Glutamatergic neuron (in vitro differentiated cells): ENCODE data around the gene L3MBTL1. TPM values are rescaled to one million over a fixed set of nuclear protein-coding genes. Genes with fewer than 3 reads are reported as not detected.
A peak's percentile ranks its signal among the peaks of the same experiment; 100 is the strongest.

Experiments used
- DNase-seq: peaks from one replicate; pipeline ENCODE4 v3.0.0; 2022
- H3K27ac Mint-ChIP-seq: one replicate; pipeline ENCODE4 v1.8.0; 2020; ENCODE audit warnings: mild to moderate bottlenecking, mixed read lengths, inconsistent platforms; ENCODE audit not compliant: unreplicated experiment
- H3K27me3 Mint-ChIP-seq: one replicate; pipeline ENCODE4 v1.8.0; 2020; ENCODE audit warnings: mild to moderate bottlenecking, moderate library complexity, mixed read lengths, inconsistent platforms; ENCODE audit not compliant: unreplicated experiment
- H3K36me3 Mint-ChIP-seq: one replicate; pipeline ENCODE4 v1.8.0; 2020; ENCODE audit warnings: mild to moderate bottlenecking, mixed read lengths, inconsistent platforms; ENCODE audit not compliant: unreplicated experiment
- H3K4me1 Mint-ChIP-seq: one replicate; pipeline ENCODE4 v1.8.0; 2020; ENCODE audit warnings: mild to moderate bottlenecking, low read depth, mixed read lengths, inconsistent platforms; ENCODE audit not compliant: unreplicated experiment
- H3K4me3 Mint-ChIP-seq: one replicate; pipeline ENCODE4 v1.8.0; 2020; ENCODE audit warnings: mild to moderate bottlenecking, mixed read lengths, inconsistent platforms; ENCODE audit not compliant: unreplicated experiment
- H3K9me3 Mint-ChIP-seq: one replicate; pipeline ENCODE4 v1.8.0; 2020; ENCODE audit warnings: mild to moderate bottlenecking, moderate library complexity, mixed read lengths, inconsistent platforms; ENCODE audit not compliant: unreplicated experiment
- CTCF ChIP-seq: fragments of 200-600 bp; sonication (generic); IDR thresholded peaks from one replicate; pipeline ENCODE4 v1.5.0; 2021; ENCODE audit not compliant: partially characterized antibody, unreplicated experiment
- long read RNA-seq: library from polyadenylated mRNA; unstranded; transcript quantifications from one replicate; pipeline ENCODE4 v2.0.0, GENCODE V29; 2020; ENCODE audit not compliant: unreplicated experiment
- total RNA-seq: library from RNA; stranded (reverse); fragmentation: NEBNext Ultra II Directional; extraction: Animal tissue kit (Norgen Biotek cat#: 25700); gene quantifications from one replicate; pipeline ENCODE4 v1.2.1, GENCODE V29; 2021; ENCODE audit not compliant: unreplicated experiment

L3MBTL1 gene
- total RNA-seq, result 19.9 TPM
- long read RNA-seq, result 0 reads

GRCh38 chr20:43507150-43508080 lies at the start of gene L3MBTL1:
Gene L3MBTL1 (plus strand): TSS chr20:43507697. CDS start chr20:43513504, 5,807 bp downstream.
- peaks cover 13% of the 10 kb centered on the region for H3K27me3 Mint-ChIP-seq

GRCh38 chr20:43458422-43458924 lies 49.0 kb upstream of the L3MBTL1 start:
- DNase-seq, result no peak
- Mint-ChIP-seq H3K27ac (no peak overlapping the region), H3K9me3 (peaks cover 11% of the 10 kb centered on the region), H3K4me1 (peaks cover 2% of the 10 kb centered on the region), H3K36me3 (peaks cover 7% of the 10 kb centered on the region), H3K4me3 (peak overlapping the region; percentile 88), H3K27me3 (peaks cover 13% of the 10 kb centered on the region)
- TF ChIP-seq CTCF, result no peak

More at GRCh38 chr20:43507150-43508080, at the start of gene L3MBTL1:
- H3K27ac Mint-ChIP-seq, result no peak within 1 kb of the TSS
- H3K9me3 Mint-ChIP-seq, result peaks cover 2% of the 10 kb centered on the region
- H3K4me1 Mint-ChIP-seq, result no peaks in the 10 kb centered on the region
- no peaks in the 10 kb centered on the region for H3K36me3 Mint-ChIP-seq
- peak within 1 kb of the TSS; percentile 84 for H3K4me3 Mint-ChIP-seq
- TF ChIP-seq CTCF, result no peak
- DNase-seq, result peak; percentile 73

- Mint-ChIP-seq H3K4me3 (peak overlapping the region; percentile 88), H3K27me3 (peaks cover 10% of the 10 kb centered on the region), H3K4me1 (peaks cover 2% of the 10 kb centered on the region), H3K27ac (peak overlapping the region; percentile 6), H3K36me3 (peaks cover 7% of the 10 kb centered on the region), H3K9me3 (peaks cover 11% of the 10 kb centered on the region)
- TF ChIP-seq CTCF, result no peak
- DNase-seq, result no peak
Observed at GRCh38 chr20:43459022-43459942, 48.2 kb upstream of the L3MBTL1 start.

- H3K27ac Mint-ChIP-seq, result no peak overlapping the region
Observed at GRCh38 chr20:43460172-43460829, 47.2 kb upstream of the L3MBTL1 start.

More at GRCh38 chr20:43460172-43460829, 47.2 kb upstream of the L3MBTL1 start:
- Mint-ChIP-seq H3K4me3 (peak overlapping the region; percentile 14), H3K4me1 (peaks cover 2% of the 10 kb centered on the region), H3K27me3 (peaks cover 9% of the 10 kb centered on the region), H3K36me3 (peaks cover 7% of the 10 kb centered on the region), H3K9me3 (peaks cover 11% of the 10 kb centered on the region)
- TF ChIP-seq CTCF, result no peak
- no peak for DNase-seq
